ENCODE results near the gene SCTR. TPM values are rescaled to one million over a fixed set of nuclear protein-coding genes. Genes with fewer than 3 reads are reported as not detected.
A peak's percentile ranks its signal among the peaks of the same experiment; 100 is the strongest.

The SCTR gene
- total RNA-seq, 1 experiment from 2014 or later: not detected

DNA sequence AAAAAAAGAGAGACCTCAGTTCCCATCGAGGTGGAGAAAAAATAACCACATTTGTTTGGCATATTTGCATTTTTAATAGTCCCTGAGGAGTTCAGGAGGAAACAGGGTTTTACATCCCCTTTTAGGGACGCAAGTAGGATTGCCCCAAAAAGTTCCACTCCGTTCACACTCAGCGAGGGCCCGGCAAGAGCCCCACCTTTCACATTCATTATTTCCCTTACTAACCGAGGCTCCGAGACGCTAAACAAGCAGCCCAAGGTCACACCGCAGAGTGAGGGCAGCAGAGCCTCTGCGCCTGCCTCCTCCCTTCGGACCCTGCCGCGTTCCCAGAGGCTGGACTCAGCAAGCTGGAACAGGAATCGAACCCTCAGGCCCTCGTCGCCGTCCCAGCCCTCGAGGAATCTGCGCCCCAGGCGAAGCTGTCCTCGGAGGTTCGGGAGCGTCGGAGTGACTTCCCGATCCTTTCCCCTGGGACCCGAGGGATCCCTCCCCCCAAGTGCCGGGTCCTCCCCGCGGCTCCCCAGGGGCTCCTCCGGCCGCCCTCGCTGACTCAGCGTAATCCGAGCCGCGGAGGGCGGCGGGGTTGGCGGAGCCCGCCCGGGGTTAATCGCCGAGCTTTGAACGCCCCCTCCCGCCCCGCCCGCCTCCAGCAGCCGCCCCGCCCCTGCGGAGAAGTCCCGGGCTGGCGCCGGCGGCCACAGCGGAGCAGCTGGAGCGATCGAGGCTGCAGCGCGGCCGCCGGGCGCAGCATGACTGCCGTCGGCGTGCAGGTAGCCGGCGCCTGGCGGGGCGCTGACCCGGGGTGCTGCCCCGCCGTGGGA lies 92.9 kb downstream of the SCTR start, which contains the start of gene TMEM37:
Gene TMEM37, plus strand, starts transcription at position 700 of the 821 bp plus-strand sequence. Its CDS starts 50 bp downstream, at position 750.
- Histone ChIP-seq H3K4me1 (replicated peaks; ENCODE audit: insufficient read depth) (peaks cover 36% of the 10 kb centered on the region), H3K27me3 (ENCODE audit: insufficient read depth, low read depth) (no peaks in the 10 kb centered on the region), H3K27ac (no peak within 1 kb of the TSS), H3K36me3 (ENCODE audit: low read depth) (no peaks in the 10 kb centered on the region), H3K4me3 (peak within 1 kb of the TSS; percentile 53; the same call in 1 of the 2 replicates), H3K9me3 (ENCODE audit: insufficient read depth, low read depth) (no peaks in the 10 kb centered on the region), H2AFZ (peak within 1 kb of the TSS; percentile 75), H3F3A (ENCODE audit: insufficient read depth, low read depth) (peaks cover 18% of the 10 kb centered on the region; the same call in 1 of the 2 replicates), H3K79me2 (ENCODE audit: low read depth) (no peaks in the 10 kb centered on the region), H3K4me2 (peak within 1 kb of the TSS; percentile 74), H4K20me1 (ENCODE audit: insufficient read depth) (no peaks in the 10 kb centered on the region), H3K9me2 (ENCODE audit: insufficient read depth) (no peaks in the 10 kb centered on the region)
- TSS peak; percentile 44 for BruUV-seq (replicated peaks)
- TF ChIP-seq EZH2 (IDR thresholded peaks at IDR 0.05; ENCODE audit: low read depth): no peak
- TF ChIP-seq, protein P1, sequence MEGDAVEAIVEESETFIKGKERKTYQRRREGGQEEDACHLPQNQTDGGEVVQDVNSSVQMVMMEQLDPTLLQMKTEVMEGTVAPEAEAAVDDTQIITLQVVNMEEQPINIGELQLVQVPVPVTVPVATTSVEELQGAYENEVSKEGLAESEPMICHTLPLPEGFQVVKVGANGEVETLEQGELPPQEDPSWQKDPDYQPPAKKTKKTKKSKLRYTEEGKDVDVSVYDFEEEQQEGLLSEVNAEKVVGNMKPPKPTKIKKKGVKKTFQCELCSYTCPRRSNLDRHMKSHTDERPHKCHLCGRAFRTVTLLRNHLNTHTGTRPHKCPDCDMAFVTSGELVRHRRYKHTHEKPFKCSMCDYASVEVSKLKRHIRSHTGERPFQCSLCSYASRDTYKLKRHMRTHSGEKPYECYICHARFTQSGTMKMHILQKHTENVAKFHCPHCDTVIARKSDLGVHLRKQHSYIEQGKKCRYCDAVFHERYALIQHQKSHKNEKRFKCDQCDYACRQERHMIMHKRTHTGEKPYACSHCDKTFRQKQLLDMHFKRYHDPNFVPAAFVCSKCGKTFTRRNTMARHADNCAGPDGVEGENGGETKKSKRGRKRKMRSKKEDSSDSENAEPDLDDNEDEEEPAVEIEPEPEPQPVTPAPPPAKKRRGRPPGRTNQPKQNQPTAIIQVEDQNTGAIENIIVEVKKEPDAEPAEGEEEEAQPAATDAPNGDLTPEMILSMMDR (conservative IDR thresholded peaks at IDR 0.05): no peak
- peak; percentile 63 to 80 for DNase-seq
- intact Hi-C loops (cut with micrococcal nuclease; ENCODE audit: unreplicated experiment): loop anchor here (1.0 kb wide), 1 partner anchor 223 kb away; no protein-coding TSS in a partner anchor
- ChIA-PET CTCF (interaction anchor here (0.6 to 0.7 kb wide), 2 partner anchors 214 to 218 kb away, joined by 9 to 14 read pairs; no protein-coding TSS in a partner anchor), POLR2A (ENCODE audit: unreplicated experiment) (no interaction called here)

DNA sequence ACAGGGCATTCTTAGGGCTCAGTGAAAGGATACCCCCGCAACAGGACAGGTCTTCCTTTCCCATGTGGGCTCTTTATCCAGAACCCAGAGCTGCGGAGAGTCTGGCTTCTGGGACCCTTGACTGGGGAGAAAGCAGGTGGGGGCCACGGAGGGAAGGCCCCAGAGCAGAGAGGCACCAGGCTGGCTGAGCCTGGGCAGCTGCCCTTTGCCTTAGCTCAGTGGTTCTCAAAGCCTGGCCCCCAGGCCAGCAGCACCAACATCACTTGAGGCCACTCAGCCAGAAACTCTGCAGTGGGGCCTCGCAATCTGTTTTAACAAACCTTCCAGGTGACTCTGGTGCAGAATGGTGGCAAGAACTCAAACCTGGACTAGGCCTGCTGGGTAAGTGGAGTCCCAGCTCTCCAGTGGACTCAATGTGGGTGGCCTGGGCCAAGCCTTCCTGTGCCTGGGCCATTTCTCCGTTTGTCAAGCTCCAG lies 94.2 kb downstream of the SCTR start:
- Histone ChIP-seq H2AFZ (no peak overlapping the region), H3K36me3 (ENCODE audit: low read depth) (no peaks in the 10 kb centered on the region), H3K4me3 (no peak overlapping the region), H3K79me2 (ENCODE audit: low read depth) (no peaks in the 10 kb centered on the region), H3K9me3 (ENCODE audit: insufficient read depth, low read depth) (no peaks in the 10 kb centered on the region), H3K27me3 (ENCODE audit: insufficient read depth, low read depth) (no peaks in the 10 kb centered on the region), H3F3A (ENCODE audit: insufficient read depth, low read depth) (peaks cover 18% of the 10 kb centered on the region; the same call in 1 of the 2 replicates), H3K4me2 (no peak overlapping the region), H3K27ac (no peak overlapping the region), H4K20me1 (ENCODE audit: insufficient read depth) (no peaks in the 10 kb centered on the region), H3K4me1 (replicated peaks; ENCODE audit: insufficient read depth) (peaks cover 45% of the 10 kb centered on the region), H3K9me2 (ENCODE audit: insufficient read depth) (no peaks in the 10 kb centered on the region)
- intact Hi-C loops (cut with micrococcal nuclease; ENCODE audit: unreplicated experiment): no loop called here
- DNase-seq: no peak
- TF ChIP-seq EZH2 (IDR thresholded peaks at IDR 0.05; ENCODE audit: low read depth): no peak
- TF ChIP-seq, protein P1 (conservative IDR thresholded peaks at IDR 0.05): no peak
- ChIA-PET CTCF (interaction anchor here (0.9 kb wide), 1 partner anchor 46 kb away, joined by 4 read pairs; no protein-coding TSS in a partner anchor), POLR2A (ENCODE audit: unreplicated experiment) (no interaction called here)
- no TSS peak for BruUV-seq (replicated peaks)

DNA sequence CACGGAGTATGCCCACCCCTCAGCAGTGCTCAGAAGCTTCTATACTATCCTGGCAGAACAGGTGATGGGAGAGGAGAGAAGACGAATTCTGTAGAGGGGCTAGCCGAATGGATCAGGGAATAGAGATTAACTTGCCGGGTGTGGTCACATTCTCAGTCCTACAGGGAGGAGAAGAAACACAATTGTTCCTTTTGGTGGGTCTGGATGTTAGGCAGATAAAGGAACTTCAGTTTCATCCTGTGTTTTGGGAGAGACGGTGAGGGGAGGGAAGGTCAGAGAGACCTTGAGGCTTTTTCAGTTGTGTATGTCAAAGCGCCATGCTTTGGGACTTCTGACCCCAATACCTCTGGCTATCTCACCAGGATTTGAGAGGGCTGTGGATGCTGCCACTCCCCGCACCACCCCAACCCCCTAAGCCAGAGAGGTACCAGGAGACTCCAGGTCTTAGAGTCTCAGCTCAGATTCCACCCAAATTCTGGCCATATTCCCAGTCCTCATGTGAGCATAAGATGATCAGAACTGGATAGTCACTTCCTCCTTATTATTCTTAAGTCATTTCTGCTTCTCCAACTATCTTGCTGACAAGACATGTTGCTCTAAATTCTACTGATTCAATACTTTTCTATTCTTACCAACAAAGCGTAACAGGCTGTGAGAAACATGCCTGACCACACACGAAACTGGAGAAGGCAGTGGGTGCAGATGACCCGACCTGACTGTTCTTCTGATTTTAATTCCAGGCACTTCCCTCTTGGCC lies 94.9 kb downstream of the SCTR start:
- no peak overlapping the region for H3K4me2 ChIP-seq
- POLR2A ChIA-PET (ENCODE audit: unreplicated experiment): no interaction called here
- no peaks in the 10 kb centered on the region for H3K27me3 ChIP-seq (ENCODE audit: insufficient read depth, low read depth)
- no peaks in the 10 kb centered on the region for H3K36me3 ChIP-seq (ENCODE audit: low read depth)
- H3K4me3 ChIP-seq: no peak overlapping the region
- no peaks in the 10 kb centered on the region for H3K9me3 ChIP-seq (ENCODE audit: insufficient read depth, low read depth)
- H3F3A ChIP-seq (ENCODE audit: insufficient read depth, low read depth): peaks cover 18% of the 10 kb centered on the region; the same call in 1 of the 2 replicates
- peaks cover 45% of the 10 kb centered on the region for H3K4me1 ChIP-seq (replicated peaks; ENCODE audit: insufficient read depth)
- intact Hi-C loops (cut with micrococcal nuclease; ENCODE audit: unreplicated experiment): no loop called here
- no peak overlapping the region for H3K27ac ChIP-seq
- no peak overlapping the region for H2AFZ ChIP-seq
- no TSS peak for BruUV-seq (replicated peaks)
- DNase-seq: no peak
- no peaks in the 10 kb centered on the region for H4K20me1 ChIP-seq (ENCODE audit: insufficient read depth)
- H3K9me2 ChIP-seq (ENCODE audit: insufficient read depth): no peaks in the 10 kb centered on the region
- TF ChIP-seq, protein P1 (conservative IDR thresholded peaks at IDR 0.05): no peak
- TF ChIP-seq EZH2 (IDR thresholded peaks at IDR 0.05; ENCODE audit: low read depth): no peak
- CTCF ChIA-PET: interaction anchor here (0.9 kb wide), 1 partner anchor 47 kb away, joined by 4 read pairs; no protein-coding TSS in a partner anchor
- no peaks in the 10 kb centered on the region for H3K79me2 ChIP-seq (ENCODE audit: low read depth)

Measured in PC-9 (cell line).